ENCODE data around the gene SSBP3. TPM values are rescaled to one million over a fixed set of nuclear protein-coding genes. Genes with fewer than 3 reads are reported as not detected.

Gene SSBP3
- total and polyA plus RNA-seq, 9 of the 15 experiments (the other 6 are each of a cell fraction or from before 2014, with no cell fraction given), result 8.7 to 108 (median 33.8) TPM

GRCh38 chr1:54407154-54407403 is 885 bp upstream of the SSBP3 start (continued):
- TF ChIP-seq ZNF609 (CRISPR knock-in tag; IDR thresholded peaks at IDR 0.05; ENCODE audit: borderline replicate concordance), result no peak

- H3K4me2 ChIP-seq (ENCODE audit: insufficient read depth, low read length), result no peak overlapping the region
- peaks cover 22% of the 10 kb centered on the region for H4K20me1 ChIP-seq (replicated peaks; ENCODE audit: control insufficient read depth, insufficient read depth, low read length)
- peaks cover 48% of the 10 kb centered on the region for H3K79me2 ChIP-seq (ENCODE audit: control insufficient read depth, insufficient read depth, low read length)
- H3K9me1 ChIP-seq (ENCODE audit: control insufficient read depth, insufficient read depth, low read length), result no peaks in the 10 kb centered on the region
- ATAC-seq, result no peak
- no peak for DNase-seq (ENCODE audit: extremely low read depth in 1 of 4, low spot score in 3 of 4)
- peaks cover 35% of the 10 kb centered on the region for H3K36me3 ChIP-seq (ENCODE audit: control insufficient read depth, insufficient read depth, low read length)
- peak overlapping the region; percentile 73 for H3K4me3 ChIP-seq
- intact Hi-C loops (cut with micrococcal nuclease) (loop anchor here (1.0 to 2.0 kb wide), 2 partner anchors 49 to 285 kb away; no protein-coding TSS in a partner anchor), in situ Hi-C loops (cut with MboI) (loop anchor here (5.0 kb wide), 1 partner anchor 81 kb away; no protein-coding TSS in a partner anchor)
- CTCF ChIA-PET (ENCODE audit: low intra/inter-chr PET ratio), result interaction anchor here (0.5 to 5.0 kb wide), 3 partner anchors 40 to 305 kb away, joined by 3 to 34 read pairs (median 4); no protein-coding TSS in a partner anchor
- H3K27me3 ChIP-seq (ENCODE audit: control insufficient read depth in 2 of 2, insufficient read depth in 2 of 2, low read length in 2 of 2), result no peaks in the 10 kb centered on the region
- WGBS (ENCODE audit: insufficient coverage, low coverage, missing lambda C conversion rate), result 0% methylated on average over 15 of the region's 57 CpGs
- POLR2A ChIA-PET, result interaction anchor here (1.0 to 2.3 kb wide), 3 partner anchors 11 to 83 kb away, joined by 3 to 24 read pairs (median 4); no protein-coding TSS in a partner anchor
- peaks cover 58 to 70% of the 10 kb centered on the region in 2 experiments for H3K4me1 ChIP-seq (replicated peaks in 1 of 2; ENCODE audit: control insufficient read depth in 2 of 2, insufficient read depth in 2 of 2, low read length in 2 of 2)
- FAIRE-seq, result no peak
- no peak overlapping the region for H3K27ac ChIP-seq (ENCODE audit: extremely low read depth, low read depth, low read length)
- no peak overlapping the region for H2AFZ ChIP-seq (ENCODE audit: low read depth, low read length)
- TF ChIP-seq PRDM10 (IDR thresholded peaks at IDR 0.05; ENCODE audit: partially characterized antibody) (no peak), SIN3A (IDR thresholded peaks at IDR 0.05; ENCODE audit: borderline replicate concordance in 2 of 2, control insufficient read depth in 1 of 2, low read depth in 2 of 2, low read length in 2 of 2) (0 out of 4 replicates have a peak, but pooled peaks of 1 of the 2 experiments have one; percentile 21), EHMT2 (IDR thresholded peaks at IDR 0.05) (no peak), PHF8 (IDR thresholded peaks at IDR 0.05; ENCODE audit: borderline replicate concordance, low read length) (peak; percentile 20; the same call in 1 of the 2 replicates), E2F6 (IDR thresholded peaks at IDR 0.05; ENCODE audit: borderline replicate concordance in 1 of 2, extremely low read depth in 1 of 2, insufficient read depth in 1 of 2, insufficient read length in 1 of 2, low read depth in 1 of 2, low read length in 1 of 2, poor library complexity in 1 of 2, severe bottlenecking in 1 of 2) (peak in 1 of 2 experiments; percentile 22), EWSR1 (IDR thresholded peaks at IDR 0.05; ENCODE audit: borderline replicate concordance, low read depth, partially characterized antibody) (no peak)
- BruUV-seq (replicated peaks), result no TSS peak
- H3K9ac ChIP-seq (ENCODE audit: insufficient read depth in 1 of 2, low read depth in 2 of 2, low read length in 2 of 2), result 0 out of 4 replicates have a peak overlapping the region, but pooled peaks of 1 of the 2 experiments have one; percentile 43
- no peaks in the 10 kb centered on the region for H3K9me3 ChIP-seq (replicated peaks; ENCODE audit: control insufficient read depth, insufficient read depth, low read depth, low read length)
These were observed 298 bp downstream of the SSBP3 start for GRCh38 chr1:54405898-54406293.
